CD4-positive, alpha-beta memory T cell (primary cell): ENCODE results near the gene MET. TPM values are rescaled to one million over a fixed set of nuclear protein-coding genes. Genes with fewer than 3 reads are reported as not detected.
"Not testable (repeated sequence)": the region's sequence is repeated elsewhere in the genome, so short reads cannot be mapped to it uniquely, and the experiment has no call there.

Source experiments
- CTCF ChIA-PET: fragments of 350-600 bp; sonication (Branson Sonifier 250); formaldehyde crosslinking; loops from one replicate; lab custom pipeline; 2021; ENCODE audit warnings: inconsistent platforms; ENCODE audit not compliant: partially characterized antibody; lab: Charles Lee
- POLR2A ChIA-PET: fragments of 350-600 bp; sonication (Branson Sonifier 250); formaldehyde crosslinking; loops from one replicate; lab custom pipeline; 2021; ENCODE audit not compliant: partially characterized antibody; lab: Charles Lee
- DNase-seq, 5 donors: peaks; one replicate each; pipeline versions ENCODE4 v3.0.0 to v3.0.0-alpha.2; 2020 to 2022; ENCODE audit warnings: mixed read lengths in 1 of 5
- H3K27ac ChIP-seq: one replicate; pipeline ENCODE4 v1.7.0; 2013; ENCODE audit warnings: low read depth, low read length
- H3K27me3 ChIP-seq: 2 replicates; pipeline ENCODE4 v1.7.0; 2013; ENCODE audit warnings: mild to moderate bottlenecking, low read length, moderate library complexity; ENCODE audit not compliant: insufficient read depth
- H3K36me3 ChIP-seq: 2 replicates; pipeline ENCODE4 v1.7.0; 2013; ENCODE audit warnings: mild to moderate bottlenecking, low read length, moderate library complexity; ENCODE audit not compliant: insufficient read depth
- H3K4me1 ChIP-seq: 2 replicates; pipeline ENCODE4 v1.7.0; 2013; ENCODE audit warnings: mild to moderate bottlenecking, low read length, moderate library complexity; ENCODE audit not compliant: insufficient read depth
- H3K4me3 ChIP-seq, 2 donors: one replicate each; pipeline ENCODE4 v1.7.0; 2013; ENCODE audit warnings: low read length in 2 of 2, mild to moderate bottlenecking in 1 of 2
- H3K9me3 ChIP-seq, 2 donors: one replicate each; pipeline ENCODE4 v1.7.0; 2013; ENCODE audit warnings: low read length in 2 of 2, control low read depth in 1 of 2; ENCODE audit not compliant: control insufficient read depth in 1 of 2
- H3K27ac Mint-ChIP-seq, 7 donors: one replicate each; pipeline ENCODE4 v1.8.0; 2020 to 2021; ENCODE audit warnings: mixed read lengths in 7 of 7, mild to moderate bottlenecking in 6 of 7, inconsistent platforms in 3 of 7, moderate library complexity in 3 of 7
- H3K27me3 Mint-ChIP-seq, 2 donors: one replicate each; pipeline ENCODE4 v1.8.0; 2020 to 2021; ENCODE audit warnings: mixed read lengths in 2 of 2
- H3K36me3 Mint-ChIP-seq, 2 donors: one replicate each; pipeline ENCODE4 v1.8.0; 2020 to 2021; ENCODE audit warnings: mixed read lengths in 2 of 2, inconsistent platforms in 1 of 2, mild to moderate bottlenecking in 1 of 2
- H3K4me1 Mint-ChIP-seq, 4 donors: one replicate each; pipeline ENCODE4 v1.8.0; 2020 to 2021; ENCODE audit warnings: mixed read lengths in 4 of 4, mild to moderate bottlenecking in 1 of 4
- H3K4me3 Mint-ChIP-seq, 8 donors: one replicate each; pipeline ENCODE4 v1.8.0; 2020 to 2021; ENCODE audit warnings: mixed read lengths in 8 of 8, mild to moderate bottlenecking in 7 of 8, moderate library complexity in 6 of 8, inconsistent platforms in 3 of 8
- H3K9me3 Mint-ChIP-seq, 8 donors: one replicate each; pipeline ENCODE4 v1.8.0; 2020 to 2021; ENCODE audit warnings: mixed read lengths in 8 of 8, mild to moderate bottlenecking in 5 of 8, inconsistent platforms in 3 of 8, moderate library complexity in 1 of 8
- intact Hi-C: fragments of 100-400 bp; cut with micrococcal nuclease; formaldehyde crosslinking; loops from one replicate; pipeline ENCODE4 v1.15.1; 2023
- polyA plus RNA-seq, 2 donors: library from polyadenylated mRNA; unstranded; fragments of 300-500 nt; fragmentation: Illumina TruSeq; gene quantifications; one replicate each; pipeline ENCODE4 v1.2.3, GENCODE V29; 2021
- total RNA-seq, 2 experiments: library from RNA; stranded (reverse); gene quantifications; one replicate each; pipeline ENCODE4 v1.2.3, GENCODE V29; 2021

Gene MET
- total and polyA plus RNA-seq, 4 experiments from 2014 or later: 0.23 to 0.47 TPM; not detected in 2

GRCh38 chr7:116647861-116648260, 24.1 kb upstream of the MET start:
- Mint-ChIP-seq H3K4me1 (peaks cover 0 to 1% (median 0%) of the 10 kb centered on the region in 4 donors), H3K36me3 (no peaks in the 10 kb centered on the region), H3K9me3 (no peaks in the 10 kb centered on the region), H3K27ac (no peak overlapping the region), H3K4me3 (no peak overlapping the region), H3K27me3 (peaks cover 8 to 11% of the 10 kb centered on the region in 2 donors)
- Histone ChIP-seq H3K27ac (no peak overlapping the region), H3K36me3 (no peaks in the 10 kb centered on the region), H3K27me3 (no peaks in the 10 kb centered on the region), H3K4me1 (no peaks in the 10 kb centered on the region), H3K4me3 (no peak overlapping the region), H3K9me3 (no peaks in the 10 kb centered on the region)
- CTCF ChIA-PET: no interaction called here
- no peak for DNase-seq
- intact Hi-C loops: no loop called here
- POLR2A ChIA-PET: no interaction called here

GRCh38 chr7:116650436-116650835, 21.6 kb upstream of the MET start:
- Mint-ChIP-seq H3K36me3 (no peaks in the 10 kb centered on the region), H3K4me3 (no peak overlapping the region), H3K27ac (no peak overlapping the region), H3K9me3 (no peaks in the 10 kb centered on the region), H3K4me1 (peaks cover 0 to 1% (median 0%) of the 10 kb centered on the region in 4 donors), H3K27me3 (peaks cover 5 to 8% of the 10 kb centered on the region in 2 donors)
- DNase-seq: no peak
- H3K4me1 ChIP-seq: no peaks in the 10 kb centered on the region
- no peaks in the 10 kb centered on the region for H3K36me3 ChIP-seq
- intact Hi-C loops: no loop called here
- H3K27me3 ChIP-seq: no peaks in the 10 kb centered on the region
- H3K9me3 ChIP-seq: no peaks in the 10 kb centered on the region
- H3K4me3 ChIP-seq: no peak overlapping the region
- POLR2A ChIA-PET: no interaction called here
- no peak overlapping the region for H3K27ac ChIP-seq
- CTCF ChIA-PET: no interaction called here

DNA sequence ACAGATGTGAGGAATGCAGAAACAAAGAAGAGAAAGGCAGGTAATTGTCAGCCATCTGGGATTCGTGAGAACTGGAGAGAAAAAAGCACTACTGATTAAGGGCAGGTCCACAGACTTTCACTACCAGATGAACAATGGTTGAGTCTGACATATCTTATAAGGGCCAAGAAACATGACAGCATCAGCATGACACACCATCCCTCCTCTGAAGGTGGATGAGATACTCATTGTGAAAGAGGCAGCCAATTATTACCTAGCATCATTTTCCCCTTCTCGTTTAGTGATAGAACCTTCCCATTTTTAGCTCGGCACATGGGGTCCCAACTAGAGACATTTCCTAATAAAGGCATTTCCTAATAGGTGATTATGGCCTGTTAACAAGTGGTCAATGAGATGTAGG, 19.2 kb upstream of the MET start:
- H3K4me1 Mint-ChIP-seq: peaks cover 0 to 1% (median 0%) of the 10 kb centered on the region in 4 donors
- no peaks in the 10 kb centered on the region for H3K36me3 Mint-ChIP-seq
- no peak for DNase-seq
- H3K4me3 ChIP-seq: no peak overlapping the region
- no peaks in the 10 kb centered on the region for H3K9me3 Mint-ChIP-seq
- H3K4me1 ChIP-seq: no peaks in the 10 kb centered on the region
- ChIA-PET CTCF (no interaction called here), POLR2A (no interaction called here)
- peaks cover 4 to 8% of the 10 kb centered on the region in 2 donors for H3K27me3 Mint-ChIP-seq
- intact Hi-C loops: no loop called here
- no peak overlapping the region for H3K4me3 Mint-ChIP-seq
- H3K9me3 ChIP-seq: no peaks in the 10 kb centered on the region
- H3K36me3 ChIP-seq: no peaks in the 10 kb centered on the region
- H3K27ac Mint-ChIP-seq: no peak overlapping the region
- H3K27ac ChIP-seq: no peak overlapping the region
- no peaks in the 10 kb centered on the region for H3K27me3 ChIP-seq

- Histone ChIP-seq H3K27ac (no peak overlapping the region), H3K9me3 (no peaks in the 10 kb centered on the region), H3K27me3 (no peaks in the 10 kb centered on the region), H3K36me3 (no peaks in the 10 kb centered on the region), H3K4me3 (no peak overlapping the region), H3K4me1 (no peaks in the 10 kb centered on the region)
- no peak for DNase-seq
- H3K9me3 Mint-ChIP-seq: no peaks in the 10 kb centered on the region
- H3K4me3 Mint-ChIP-seq: no peak overlapping the region
- intact Hi-C loops: no loop called here
- H3K27me3 Mint-ChIP-seq: peaks cover 4 to 7% of the 10 kb centered on the region in 2 donors
- no peaks in the 10 kb centered on the region for H3K36me3 Mint-ChIP-seq
- POLR2A ChIA-PET: no interaction called here
- peaks cover 0 to 1% (median 0%) of the 10 kb centered on the region in 4 donors for H3K4me1 Mint-ChIP-seq
- CTCF ChIA-PET: no interaction called here
- H3K27ac Mint-ChIP-seq: no peak overlapping the region
These were observed 18.8 kb upstream of the MET start for GRCh38 chr7:116653204-116653603.

- intact Hi-C loops: no loop called here
- H3K36me3 Mint-ChIP-seq: no peaks in the 10 kb centered on the region
- peaks cover 0 to 2% (median 0%) of the 10 kb centered on the region in 8 donors for H3K9me3 Mint-ChIP-seq
- H3K27me3 Mint-ChIP-seq: peaks cover 4 to 5% of the 10 kb centered on the region in 2 donors
- H3K4me1 ChIP-seq: no peaks in the 10 kb centered on the region
- H3K4me1 Mint-ChIP-seq: peaks cover 0 to 1% (median 0%) of the 10 kb centered on the region in 4 donors
- ChIA-PET CTCF (no interaction called here), POLR2A (no interaction called here)
- no peaks in the 10 kb centered on the region for H3K36me3 ChIP-seq
- no peak overlapping the region for H3K27ac Mint-ChIP-seq
- H3K27me3 ChIP-seq: no peaks in the 10 kb centered on the region
- H3K4me3 ChIP-seq: no peak overlapping the region
- H3K9me3 ChIP-seq: no peaks in the 10 kb centered on the region
- no peak for DNase-seq
- no peak overlapping the region for H3K4me3 Mint-ChIP-seq
- H3K27ac ChIP-seq: no peak overlapping the region
These were observed 18.4 kb upstream of the MET start for GRCh38 chr7:116653646-116654045.

DNA sequence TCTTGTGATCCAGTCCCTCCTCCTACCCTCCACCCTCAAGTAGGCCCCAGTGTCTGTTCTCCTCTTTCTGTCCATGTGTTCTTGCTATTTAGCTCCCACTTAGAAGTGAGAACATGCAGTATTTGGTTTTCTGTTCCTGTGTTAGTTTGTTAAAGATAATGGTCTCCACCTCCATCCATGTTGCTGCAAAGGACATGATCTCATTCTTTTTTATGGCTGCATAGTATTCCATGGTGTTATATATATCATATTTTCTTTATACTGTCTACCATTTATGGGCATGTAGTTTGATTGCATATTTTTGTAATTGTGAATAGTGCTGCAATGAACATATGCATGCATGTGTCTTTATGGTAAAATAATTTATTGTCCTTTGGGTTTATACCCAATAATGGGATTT, 12.7 kb upstream of the MET start:
- intact Hi-C loops, CTCF ChIA-PET: not testable (repeated sequence)

DNA sequence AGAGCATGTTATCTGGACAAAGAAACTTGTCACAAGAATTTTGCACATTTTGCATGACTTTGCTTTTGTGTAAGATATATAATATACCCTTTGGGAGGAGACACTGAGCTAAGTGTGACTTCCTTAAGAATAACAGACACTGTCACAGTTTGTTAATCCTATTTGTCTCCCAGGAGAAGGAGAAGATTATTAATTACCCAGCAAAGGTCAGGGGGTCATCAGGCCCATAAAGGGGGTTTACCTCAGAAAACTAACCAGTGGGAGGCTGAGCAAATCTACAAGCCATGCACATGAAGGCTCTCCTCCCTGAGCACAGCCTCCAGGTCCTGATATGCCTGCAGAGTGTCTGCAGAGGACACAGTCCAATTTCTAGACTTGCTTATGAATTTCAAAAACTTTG, 10.1 kb upstream of the MET start:
- Mint-ChIP-seq H3K4me1 (no peaks in the 10 kb centered on the region), H3K9me3 (peaks cover 0 to 8% (median 1%) of the 10 kb centered on the region in 8 donors), H3K27ac (no peak overlapping the region), H3K36me3 (no peaks in the 10 kb centered on the region), H3K27me3 (peaks cover 12 to 13% of the 10 kb centered on the region in 2 donors), H3K4me3 (no peak overlapping the region)
- DNase-seq: no peak
- no peak overlapping the region for H3K4me3 ChIP-seq
- CTCF ChIA-PET: no interaction called here
- no peaks in the 10 kb centered on the region for H3K36me3 ChIP-seq
- H3K27ac ChIP-seq: no peak overlapping the region
- H3K9me3 ChIP-seq: no peaks in the 10 kb centered on the region
- POLR2A ChIA-PET: no interaction called here
- no peaks in the 10 kb centered on the region for H3K4me1 ChIP-seq
- intact Hi-C loops: no loop called here
- H3K27me3 ChIP-seq: no peaks in the 10 kb centered on the region

More for the DNA sequence above, 12.7 kb upstream of the MET start:
- H3K36me3 ChIP-seq, H3K4me1 Mint-ChIP-seq, H3K27ac Mint-ChIP-seq, H3K27me3 ChIP-seq, H3K4me3 ChIP-seq, POLR2A ChIA-PET, H3K27ac ChIP-seq, DNase-seq, H3K4me1 ChIP-seq, H3K4me3 Mint-ChIP-seq, H3K9me3 ChIP-seq, H3K36me3 Mint-ChIP-seq, H3K9me3 Mint-ChIP-seq, H3K27me3 Mint-ChIP-seq: not testable (repeated sequence)

DNA sequence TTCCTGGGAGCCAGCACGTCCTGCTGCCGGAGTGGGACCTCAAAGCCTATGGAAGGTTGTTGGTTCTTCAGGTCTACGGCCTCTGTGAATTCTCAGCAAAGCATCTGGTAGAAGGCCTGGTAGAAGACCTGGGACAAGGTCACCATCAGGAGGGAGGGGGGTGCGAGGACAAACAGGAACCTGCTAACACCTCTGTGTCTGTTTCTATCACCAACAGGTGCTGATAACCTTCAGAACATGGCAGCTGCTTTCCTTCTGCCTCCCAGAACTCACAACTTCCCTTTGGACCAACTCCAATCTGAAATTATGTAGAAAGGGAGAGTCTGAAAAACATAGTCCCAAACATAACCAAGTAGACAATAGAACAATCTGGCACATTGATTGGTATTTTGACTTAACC, 8.3 kb upstream of the MET start:
- Mint-ChIP-seq H3K9me3 (peaks cover 0 to 8% (median under 1%) of the 10 kb centered on the region in 8 donors), H3K4me3 (no peak overlapping the region), H3K4me1 (no peaks in the 10 kb centered on the region), H3K36me3 (no peaks in the 10 kb centered on the region), H3K27me3 (peaks cover 14 to 16% of the 10 kb centered on the region in 2 donors), H3K27ac (no peak overlapping the region)
- no peak overlapping the region for H3K27ac ChIP-seq
- DNase-seq: no peak
- H3K9me3 ChIP-seq: no peaks in the 10 kb centered on the region
- no peaks in the 10 kb centered on the region for H3K4me1 ChIP-seq
- no peaks in the 10 kb centered on the region for H3K36me3 ChIP-seq
- H3K27me3 ChIP-seq: no peaks in the 10 kb centered on the region
- CTCF ChIA-PET: no interaction called here
- no peak overlapping the region for H3K4me3 ChIP-seq
- POLR2A ChIA-PET: no interaction called here
- intact Hi-C loops: no loop called here
